ENCODE data around the gene TRMT1. TPM values are rescaled to one million over a fixed set of nuclear protein-coding genes. Genes with fewer than 3 reads are reported as not detected.

TRMT1 gene
- total and polyA plus RNA-seq, 7 experiments from 2014 or later: 22.6 to 96.4 (median 69.1) TPM

DNA sequence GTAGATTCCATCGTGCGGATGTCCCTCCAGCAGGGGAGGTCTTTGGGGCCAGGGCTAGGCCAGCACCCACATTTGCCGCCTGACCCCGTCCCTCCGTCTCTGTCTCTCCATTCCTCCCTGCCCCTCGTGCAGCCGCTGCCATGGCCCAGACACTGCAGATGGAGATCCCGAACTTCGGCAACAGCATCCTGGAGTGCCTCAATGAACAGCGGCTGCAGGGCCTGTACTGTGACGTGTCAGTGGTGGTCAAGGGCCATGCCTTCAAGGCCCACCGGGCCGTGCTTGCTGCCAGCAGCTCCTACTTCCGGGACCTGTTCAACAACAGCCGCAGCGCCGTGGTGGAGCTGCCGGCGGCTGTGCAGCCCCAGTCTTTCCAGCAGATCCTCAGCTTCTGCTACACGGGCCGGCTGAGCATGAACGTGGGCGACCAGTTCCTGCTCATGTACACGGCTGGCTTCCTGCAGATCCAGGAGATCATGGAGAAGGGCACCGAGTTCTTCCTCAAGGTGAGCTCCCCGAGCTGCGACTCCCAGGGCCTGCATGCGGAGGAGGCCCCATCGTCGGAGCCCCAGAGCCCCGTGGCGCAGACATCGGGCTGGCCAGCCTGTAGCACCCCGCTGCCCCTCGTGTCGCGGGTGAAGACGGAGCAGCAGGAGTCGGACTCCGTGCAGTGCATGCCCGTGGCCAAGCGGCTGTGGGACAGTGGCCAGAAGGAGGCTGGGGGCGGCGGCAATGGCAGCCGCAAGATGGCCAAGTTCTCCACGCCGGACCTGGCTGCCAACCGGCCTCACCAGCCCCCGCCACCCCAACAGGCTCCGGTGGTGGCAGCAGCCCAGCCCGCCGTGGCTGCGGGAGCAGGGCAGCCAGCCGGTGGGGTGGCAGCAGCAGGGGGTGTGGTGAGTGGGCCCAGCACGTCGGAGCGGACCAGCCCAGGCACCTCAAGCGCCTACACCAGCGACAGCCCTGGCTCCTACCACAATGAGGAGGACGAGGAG, 18.8 kb upstream of the TRMT1 start:
- Histone ChIP-seq H3K27ac (ENCODE audit: low read depth, low read length) (no peak overlapping the region), H3K27me3 (ENCODE audit: control insufficient read depth in 2 of 2, insufficient read depth in 2 of 2, low read length in 2 of 2) (no peaks in the 10 kb centered on the region), H3K9me3 (ENCODE audit: control insufficient read depth in 2 of 3, low read length in 3 of 3) (no peaks in the 10 kb centered on the region), H3K4me3 (ENCODE audit: low read length) (no peak overlapping the region), H3K36me3 (ENCODE audit: control insufficient read depth in 2 of 3, insufficient read depth in 3 of 3, low read length in 3 of 3) (peaks cover 0 to 56% (median 0%) of the 10 kb centered on the region in 3 experiments), H3K4me1 (ENCODE audit: control insufficient read depth in 2 of 2, insufficient read depth in 2 of 2, low read length in 2 of 2) (peaks cover 0 to 11% of the 10 kb centered on the region in 2 donors)
- H3K4me1 Mint-ChIP-seq: peaks cover 20 to 26% (median 23%) of the 10 kb centered on the region in 7 donors
- H3K36me3 Mint-ChIP-seq: peaks cover 0 to 8% (median 0%) of the 10 kb centered on the region in 5 donors
- CTCF ChIA-PET: no interaction called here
- intact Hi-C loops (cut with micrococcal nuclease): no loop called here
- H3K9me3 Mint-ChIP-seq: no peaks in the 10 kb centered on the region
- no peaks in the 10 kb centered on the region for H3K27me3 Mint-ChIP-seq
- no peak overlapping the region for H3K4me3 Mint-ChIP-seq
- no peak for ATAC-seq
- POLR2A ChIA-PET: no interaction called here
- peak overlapping the region in 1 of 9 donors; percentile 23 for H3K27ac Mint-ChIP-seq
- no peak for DNase-seq

DNA sequence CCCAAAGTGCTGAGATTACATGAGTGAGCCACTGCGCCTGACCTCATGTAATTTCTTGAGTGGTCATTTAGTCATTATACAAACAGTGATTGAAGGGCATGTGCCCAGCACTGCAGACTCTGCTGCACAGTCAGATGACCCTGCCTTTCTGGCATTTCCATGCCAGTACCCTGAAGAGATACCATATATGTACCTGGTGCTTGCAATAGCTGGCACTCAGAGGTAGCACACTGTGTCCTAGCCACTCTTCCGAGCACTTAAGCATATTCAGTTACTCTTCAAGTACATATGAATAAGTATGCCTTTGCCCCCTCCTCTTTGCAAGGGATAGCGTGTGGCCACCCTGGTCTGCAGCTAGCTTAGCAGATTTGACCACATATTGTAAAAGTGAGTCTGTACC, 18.1 kb upstream of the TRMT1 start:
- ATAC-seq (no peak), DNase-seq (no peak)
- Mint-ChIP-seq H3K36me3 (peaks cover 0 to 8% (median 0%) of the 10 kb centered on the region in 5 donors), H3K4me1 (peaks cover 20 to 28% (median 23%) of the 10 kb centered on the region in 7 donors), H3K27me3 (no peaks in the 10 kb centered on the region), H3K4me3 (no peak overlapping the region), H3K27ac (peak overlapping the region in 3 of 9 donors; percentile 23 to 62 (median 59)), H3K9me3 (no peaks in the 10 kb centered on the region)
- Histone ChIP-seq H3K9me3 (ENCODE audit: control insufficient read depth in 2 of 3, low read length in 3 of 3) (no peaks in the 10 kb centered on the region), H3K27me3 (ENCODE audit: control insufficient read depth in 2 of 2, insufficient read depth in 2 of 2, low read length in 2 of 2) (no peaks in the 10 kb centered on the region), H3K36me3 (ENCODE audit: control insufficient read depth in 2 of 3, insufficient read depth in 3 of 3, low read length in 3 of 3) (peaks cover 0 to 51% (median 0%) of the 10 kb centered on the region in 3 experiments), H3K4me1 (ENCODE audit: control insufficient read depth in 2 of 2, insufficient read depth in 2 of 2, low read length in 2 of 2) (peaks cover 0 to 11% of the 10 kb centered on the region in 2 donors), H3K27ac (ENCODE audit: low read depth, low read length) (no peak overlapping the region), H3K4me3 (ENCODE audit: low read length) (no peak overlapping the region)
- intact Hi-C loops (cut with micrococcal nuclease): no loop called here
- ChIA-PET CTCF (interaction anchor here (0.7 kb wide), 1 partner anchor 162 kb away, joined by 3 read pairs; no protein-coding TSS in a partner anchor), POLR2A (interaction anchor here (0.8 kb wide), 1 partner anchor 16 kb away, joined by 3 read pairs; the partner anchor contains the start of genes IER2 and STX10)

- ChIA-PET POLR2A (interaction anchor here (0.9 kb wide), 1 partner anchor 17 kb away, joined by 5 read pairs; the partner anchor contains the start of genes IER2 and STX10), CTCF (no interaction called here)
- H3K27ac ChIP-seq (ENCODE audit: low read depth, low read length): no peak overlapping the region
- Mint-ChIP-seq H3K27ac (peak overlapping the region in 5 of 9 donors; percentile 24 to 82 (median 43)), H3K4me1 (peaks cover 20 to 33% (median 23%) of the 10 kb centered on the region in 7 donors), H3K27me3 (no peaks in the 10 kb centered on the region), H3K9me3 (no peaks in the 10 kb centered on the region), H3K36me3 (peaks cover 0 to 8% (median 0%) of the 10 kb centered on the region in 5 donors), H3K4me3 (peak overlapping the region in 1 of 10 donors; percentile 59)
- H3K36me3 ChIP-seq (ENCODE audit: control insufficient read depth in 2 of 3, insufficient read depth in 3 of 3, low read length in 3 of 3): peaks cover 0 to 43% (median 0%) of the 10 kb centered on the region in 3 experiments
- H3K9me3 ChIP-seq (ENCODE audit: control insufficient read depth in 2 of 3, low read length in 3 of 3): no peaks in the 10 kb centered on the region
- intact Hi-C loops (cut with micrococcal nuclease): loop anchor here in 1 of 2 donors (2.0 kb wide), 1 partner anchor 15 kb away; the partner anchor contains the start of gene NACC1
- ATAC-seq (no peak), DNase-seq (no peak)
- H3K4me3 ChIP-seq (ENCODE audit: low read length): no peak overlapping the region
- H3K4me1 ChIP-seq (ENCODE audit: control insufficient read depth in 2 of 2, insufficient read depth in 2 of 2, low read length in 2 of 2): peaks cover 0 to 11% of the 10 kb centered on the region in 2 donors
- no peaks in the 10 kb centered on the region for H3K27me3 ChIP-seq (ENCODE audit: control insufficient read depth in 2 of 2, insufficient read depth in 2 of 2, low read length in 2 of 2)
Observed at GRCh38 chr19:13133241-13133870, 16.8 kb upstream of the TRMT1 start.

- Mint-ChIP-seq H3K9me3 (no peaks in the 10 kb centered on the region), H3K4me3 (peak overlapping the region in 3 of 10 donors; percentile 7 to 59 (median 12)), H3K27me3 (no peaks in the 10 kb centered on the region), H3K27ac (peak overlapping the region; percentile 14 to 82 (median 43)), H3K4me1 (peaks cover 25 to 33% (median 28%) of the 10 kb centered on the region in 7 donors), H3K36me3 (peaks cover 0 to 3% (median 0%) of the 10 kb centered on the region in 5 donors)
- H3K9me3 ChIP-seq (ENCODE audit: control insufficient read depth in 2 of 3, low read length in 3 of 3): no peaks in the 10 kb centered on the region
- peak; percentile 91 for ATAC-seq
- H3K36me3 ChIP-seq (ENCODE audit: control insufficient read depth in 2 of 3, insufficient read depth in 3 of 3, low read length in 3 of 3): peaks cover 0 to 37% (median 0%) of the 10 kb centered on the region in 3 experiments
- no peak overlapping the region for H3K4me3 ChIP-seq (ENCODE audit: low read length)
- ChIA-PET CTCF (no interaction called here), POLR2A (interaction anchor here (0.9 kb wide), 1 partner anchor 17 kb away, joined by 5 read pairs; the partner anchor contains the start of genes IER2 and STX10)
- no peak overlapping the region for H3K27ac ChIP-seq (ENCODE audit: low read depth, low read length)
- DNase-seq: peak in 1 of 9 donors; percentile 63
- H3K27me3 ChIP-seq (ENCODE audit: control insufficient read depth in 2 of 2, insufficient read depth in 2 of 2, low read length in 2 of 2): no peaks in the 10 kb centered on the region
- H3K4me1 ChIP-seq (ENCODE audit: control insufficient read depth in 2 of 2, insufficient read depth in 2 of 2, low read length in 2 of 2): peaks cover 0 to 11% of the 10 kb centered on the region in 2 donors
- intact Hi-C loops (cut with micrococcal nuclease): loop anchor here in 1 of 2 donors (2.0 kb wide), 1 partner anchor 14 kb away; the partner anchor contains the start of gene NACC1
Observed at GRCh38 chr19:13132471-13133180, 16.1 kb upstream of the TRMT1 start.

- Histone ChIP-seq H3K4me3 (ENCODE audit: low read length) (no peak overlapping the region), H3K27ac (ENCODE audit: low read depth, low read length) (no peak overlapping the region), H3K9me3 (ENCODE audit: control insufficient read depth in 2 of 3, low read length in 3 of 3) (no peaks in the 10 kb centered on the region), H3K4me1 (ENCODE audit: control insufficient read depth in 2 of 2, insufficient read depth in 2 of 2, low read length in 2 of 2) (peaks cover 0 to 11% of the 10 kb centered on the region in 2 donors), H3K27me3 (ENCODE audit: control insufficient read depth in 2 of 2, insufficient read depth in 2 of 2, low read length in 2 of 2) (no peaks in the 10 kb centered on the region), H3K36me3 (ENCODE audit: control insufficient read depth in 2 of 3, insufficient read depth in 3 of 3, low read length in 3 of 3) (peaks cover 0 to 26% (median 0%) of the 10 kb centered on the region in 3 experiments)
- Mint-ChIP-seq H3K27ac (peak overlapping the region in 4 of 9 donors; percentile 32 to 84 (median 43)), H3K4me1 (peaks cover 27 to 34% (median 29%) of the 10 kb centered on the region in 7 donors), H3K4me3 (no peak overlapping the region), H3K36me3 (peaks cover 0 to 1% (median 0%) of the 10 kb centered on the region in 5 donors), H3K9me3 (no peaks in the 10 kb centered on the region), H3K27me3 (no peaks in the 10 kb centered on the region)
- ChIA-PET CTCF (interaction anchor here (1.5 kb wide), 1 partner anchor 65 kb away, joined by 4 read pairs; no protein-coding TSS in a partner anchor), POLR2A (interaction anchor here (0.6 to 1.1 kb wide), 2 partner anchors 13 to 49 kb away, joined by 3 to 4 read pairs; partner anchors contain the start of gene NACC1)
- no peak for DNase-seq
- ATAC-seq: no peak
- intact Hi-C loops (cut with micrococcal nuclease): no loop called here
Observed at GRCh38 chr19:13130886-13131490, 14.4 kb upstream of the TRMT1 start.
